Stomach (tissue), 9 donors: ENCODE results near the gene DNAJC1. TPM values are rescaled to one million over a fixed set of nuclear protein-coding genes. Genes with fewer than 3 reads are reported as not detected.

Experiments used
- DNase-seq, 2 donors: peaks; one replicate each; pipeline versions ENCODE4 v3.0.0 to v3.0.0-alpha.2; 2013 to 2019
- H3K27ac ChIP-seq, 5 donors: fragments of 200-600 bp in 4 of 5; sonication (generic) in 4 of 5; one replicate each; pipeline ENCODE4 v1.5.1; 2013 to 2019; ENCODE audit warnings: mild to moderate bottlenecking in 1 of 5, moderate library complexity in 1 of 5
- H3K27me3 ChIP-seq, 3 donors: fragments of 200-600 bp; sonication (generic); one replicate each; pipeline ENCODE4 v1.5.1; 2017 to 2019; ENCODE audit warnings: mixed run types in 1 of 3
- H3K36me3 ChIP-seq, 4 donors: fragments of 200-600 bp; sonication (generic); 1 replicate in 3 of 4; 2 replicates in 1 of 4; pipeline ENCODE4 v1.5.1; 2016 to 2019
- H3K4me1 ChIP-seq, 4 donors: fragments of 200-600 bp; sonication (generic); one replicate each; pipeline ENCODE4 v1.5.1; 2016 to 2019
- H3K4me3 ChIP-seq, 4 donors: fragments of 200-600 bp; sonication (generic) in 3 of 4; one replicate each; pipeline ENCODE4 v1.5.1; 2016 to 2019; ENCODE audit warnings: mild to moderate bottlenecking in 1 of 4
- H3K9me3 ChIP-seq, 4 donors: fragments of 200-600 bp; sonication (generic); one replicate each; pipeline ENCODE4 v1.5.1; 2016 to 2019
- EP300 ChIP-seq: sonication (generic); formaldehyde crosslinking; IDR thresholded peaks from one replicate; pipeline ENCODE4 v1.6.1; 2017; ENCODE audit warnings: antibody characterized with exemption
- POLR2A ChIP-seq, 4 donors: fragments of 450-650 bp; IDR thresholded peaks; one replicate each; pipeline ENCODE4 v1.6.1; 2016; ENCODE audit warnings: antibody characterized with exemption in 4 of 4, control low read depth in 2 of 4, mild to moderate bottlenecking in 1 of 4, moderate library complexity in 1 of 4
- POLR2AphosphoS5 ChIP-seq, 3 donors: sonication (generic); formaldehyde crosslinking; IDR thresholded peaks; one replicate each; pipeline ENCODE4 v1.6.1; 2016; ENCODE audit warnings: antibody characterized with exemption in 3 of 3
- WGBS, 5 donors: extraction: QIAGEN DNeasy Blood & Tissue Kit in 3 of 5; methylation state at CpG; one replicate each; pipeline versions ENCODE4 v1.1.5 to v1.1.7; 2013 to 2018; 5-methylcytosine and 5-hydroxymethylcytosine counted together
- intact Hi-C: fragments of 100-400 bp; cut with DNase I; formaldehyde crosslinking; loops from one replicate; pipeline ENCODE4 v1.15.1; 2023; ENCODE audit warnings: low total_unique reads
- polyA plus RNA-seq, 3 donors: library from polyadenylated mRNA; stranded (reverse); fragments of 200-250 nt; gene quantifications; one replicate each; pipeline ENCODE4 v1.2.3, GENCODE V29; 2013
- total RNA-seq, 5 donors: library from RNA; depleted of rRNA; stranded (reverse); fragments of >200 nt; gene quantifications; one replicate each; pipeline versions ENCODE4 v1.1.0 to v1.2.3, GENCODE V29; 2014 to 2016
- TF ChIP-seq, protein P1 (sequence below), 7 experiments: fragments of 450-650 bp in 4 of 7; fragments of 200-600 bp in 3 of 7; sonication (generic) in 3 of 7; IDR thresholded peaks; one replicate each; pipeline ENCODE4 v1.5.1; 2016 to 2019; ENCODE audit warnings: antibody characterized with exemption in 7 of 7, control low read depth in 2 of 7, mild to moderate bottlenecking in 1 of 7
- donor health status: healthy with polysubstance abuse.
- donor health status: Bipolar disorder and iron deficiency.
- donor health status: healthy.

DNAJC1 gene
- total and polyA plus RNA-seq, 8 donors: 16.3 to 344 (median 29.9) TPM

DNA sequence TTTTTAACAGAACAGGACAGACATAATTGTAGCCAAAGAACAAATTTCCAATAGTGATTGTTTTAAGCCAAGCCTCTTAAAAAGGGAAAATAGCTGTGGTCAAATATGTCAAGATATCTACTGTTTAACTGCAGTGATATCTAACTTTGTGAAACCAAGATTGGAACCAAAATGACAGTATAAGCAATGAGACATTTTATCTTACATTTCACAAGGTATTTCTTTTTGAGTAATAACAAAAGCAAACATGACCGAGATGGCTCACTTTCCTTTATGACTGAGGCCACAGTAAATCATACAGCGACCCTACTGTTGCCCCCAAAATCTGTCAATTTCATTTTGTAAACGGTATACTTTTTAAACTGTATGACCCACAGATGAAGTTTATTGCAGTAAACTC lies 253.7 kb downstream of the DNAJC1 start:
- Histone ChIP-seq H3K9me3 (no peaks in the 10 kb centered on the region), H3K4me3 (no peak overlapping the region), H3K27me3 (no peaks in the 10 kb centered on the region), H3K4me1 (peaks cover 0 to 11% (median 2%) of the 10 kb centered on the region in 4 donors), H3K36me3 (peaks cover 0 to 23% (median 13%) of the 10 kb centered on the region in 4 donors), H3K27ac (no peak overlapping the region)
- no peak for DNase-seq
- 19 to 44% (median 33%) methylated on average over 3 of the region's 3 CpGs for WGBS, 5 donors
- TF ChIP-seq POLR2AphosphoS5 (IDR thresholded peaks at IDR 0.05) (no peak), POLR2A (IDR thresholded peaks at IDR 0.05) (no peak)
- TF ChIP-seq, protein P1, sequence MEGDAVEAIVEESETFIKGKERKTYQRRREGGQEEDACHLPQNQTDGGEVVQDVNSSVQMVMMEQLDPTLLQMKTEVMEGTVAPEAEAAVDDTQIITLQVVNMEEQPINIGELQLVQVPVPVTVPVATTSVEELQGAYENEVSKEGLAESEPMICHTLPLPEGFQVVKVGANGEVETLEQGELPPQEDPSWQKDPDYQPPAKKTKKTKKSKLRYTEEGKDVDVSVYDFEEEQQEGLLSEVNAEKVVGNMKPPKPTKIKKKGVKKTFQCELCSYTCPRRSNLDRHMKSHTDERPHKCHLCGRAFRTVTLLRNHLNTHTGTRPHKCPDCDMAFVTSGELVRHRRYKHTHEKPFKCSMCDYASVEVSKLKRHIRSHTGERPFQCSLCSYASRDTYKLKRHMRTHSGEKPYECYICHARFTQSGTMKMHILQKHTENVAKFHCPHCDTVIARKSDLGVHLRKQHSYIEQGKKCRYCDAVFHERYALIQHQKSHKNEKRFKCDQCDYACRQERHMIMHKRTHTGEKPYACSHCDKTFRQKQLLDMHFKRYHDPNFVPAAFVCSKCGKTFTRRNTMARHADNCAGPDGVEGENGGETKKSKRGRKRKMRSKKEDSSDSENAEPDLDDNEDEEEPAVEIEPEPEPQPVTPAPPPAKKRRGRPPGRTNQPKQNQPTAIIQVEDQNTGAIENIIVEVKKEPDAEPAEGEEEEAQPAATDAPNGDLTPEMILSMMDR (IDR thresholded peaks at IDR 0.05): no peak
- intact Hi-C loops: no loop called here

DNA sequence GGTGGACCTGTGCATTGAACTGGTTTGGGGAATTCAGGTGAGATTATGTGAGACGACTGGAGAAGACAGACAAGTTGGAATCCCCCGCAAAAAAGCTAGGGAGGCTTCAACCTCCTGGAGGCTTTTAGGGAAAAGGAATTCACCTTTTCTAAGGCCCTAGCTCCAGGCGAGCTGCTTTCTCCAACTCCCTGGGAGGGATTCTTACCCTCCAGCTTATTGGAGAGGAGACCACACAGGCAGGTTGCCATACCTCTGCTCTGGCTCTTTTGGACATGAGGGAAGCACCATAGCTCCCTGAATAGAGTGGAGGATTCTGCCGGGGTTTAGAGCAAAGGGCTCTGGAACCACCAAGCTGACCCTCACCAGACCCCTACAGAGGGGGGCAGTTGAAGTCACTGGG lies 255.7 kb downstream of the DNAJC1 start:
- intact Hi-C loops: no loop called here
- Histone ChIP-seq H3K36me3 (peaks cover 8 to 27% (median 20%) of the 10 kb centered on the region in 4 donors), H3K4me3 (no peak overlapping the region), H3K27ac (no peak overlapping the region), H3K27me3 (no peaks in the 10 kb centered on the region), H3K4me1 (peaks cover 0 to 11% (median 2%) of the 10 kb centered on the region in 4 donors), H3K9me3 (no peaks in the 10 kb centered on the region)
- TF ChIP-seq POLR2A (IDR thresholded peaks at IDR 0.05) (no peak), POLR2AphosphoS5 (IDR thresholded peaks at IDR 0.05) (no peak), EP300 (no peak)
- TF ChIP-seq, protein P1 (IDR thresholded peaks at IDR 0.05): no peak
- no peak for DNase-seq
- 78 to 95% (median 91%) methylated on average over 3 to 4 of the region's 4 CpGs for WGBS, 5 donors

DNA sequence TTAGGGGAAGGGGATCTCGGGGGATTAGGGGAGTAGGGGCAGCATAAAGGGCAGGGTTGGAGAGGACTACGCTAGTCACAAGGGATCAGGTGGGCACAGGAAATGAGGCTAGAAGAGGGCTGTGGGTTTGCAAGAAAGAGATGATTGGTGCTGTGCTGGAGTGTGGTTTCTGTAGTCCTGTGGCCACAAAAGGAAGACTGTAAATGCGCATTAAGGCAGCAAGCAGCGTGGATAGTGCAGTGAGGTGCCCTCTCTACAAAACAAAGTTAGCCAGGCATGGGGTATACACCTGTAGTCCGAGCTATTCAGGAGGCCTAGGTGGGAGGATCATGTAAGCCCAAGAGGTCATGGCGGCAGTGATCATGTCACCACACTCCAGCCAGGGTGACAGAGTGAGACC lies 257.4 kb downstream of the DNAJC1 start:
- H3K27ac ChIP-seq: no peak overlapping the region
- H3K36me3 ChIP-seq: peaks cover 11 to 44% (median 37%) of the 10 kb centered on the region in 4 donors
- DNase-seq: peak in 1 of 2 donors; percentile 33
- H3K4me3 ChIP-seq: no peak overlapping the region
- H3K9me3 ChIP-seq: no peaks in the 10 kb centered on the region
- TF ChIP-seq POLR2A (IDR thresholded peaks at IDR 0.05) (no peak), EP300 (no peak), POLR2AphosphoS5 (IDR thresholded peaks at IDR 0.05) (no peak)
- TF ChIP-seq, protein P1 (IDR thresholded peaks at IDR 0.05): no peak
- H3K27me3 ChIP-seq: no peaks in the 10 kb centered on the region
- H3K4me1 ChIP-seq: peaks cover 0 to 11% (median under 1%) of the 10 kb centered on the region in 4 donors
- 87 to 94% (median 89%) methylated on average over 6 of the region's 6 CpGs for WGBS, 5 donors
- intact Hi-C loops: no loop called here

DNA sequence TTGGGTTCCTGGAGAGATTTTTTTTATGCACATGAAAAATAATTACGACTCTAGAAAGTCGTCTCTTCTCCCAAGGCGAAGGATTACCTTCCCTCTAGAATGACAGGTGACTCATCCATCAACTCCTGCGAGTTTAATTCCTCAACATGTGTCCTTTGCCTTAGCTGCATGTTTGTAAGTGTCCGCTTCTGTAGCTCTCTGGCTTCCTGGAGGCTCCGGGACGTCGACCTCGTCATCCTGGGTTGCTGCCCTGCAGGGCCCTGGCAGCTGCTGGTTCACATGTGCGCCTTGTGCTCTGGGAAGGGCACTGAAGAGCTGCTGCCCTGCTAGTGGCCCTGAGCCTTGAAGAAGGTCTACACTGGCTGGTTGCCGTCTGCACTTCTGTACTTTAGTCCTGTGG lies 259.3 kb downstream of the DNAJC1 start:
- Histone ChIP-seq H3K27ac (no peak overlapping the region), H3K4me1 (peaks cover 0 to under 1% (median 0%) of the 10 kb centered on the region in 4 donors), H3K9me3 (no peaks in the 10 kb centered on the region), H3K4me3 (no peak overlapping the region), H3K27me3 (no peaks in the 10 kb centered on the region), H3K36me3 (peaks cover 11 to 61% (median 55%) of the 10 kb centered on the region in 4 donors)
- no peak for DNase-seq
- intact Hi-C loops: no loop called here
- 84 to 96% (median 93%) methylated on average over 10 to 11 of the region's 11 CpGs for WGBS, 5 donors
- no peak for TF ChIP-seq POLR2A (IDR thresholded peaks at IDR 0.05)
- no peak for TF ChIP-seq EP300
- TF ChIP-seq, protein P1 (IDR thresholded peaks at IDR 0.05): no peak
- TF ChIP-seq POLR2AphosphoS5 (IDR thresholded peaks at IDR 0.05): no peak
